Ascending aorta (tissue), 2 donors: ENCODE measurements around the gene SPTLC2. TPM values are rescaled to one million over a fixed set of nuclear protein-coding genes. Genes with fewer than 3 reads are reported as not detected.
"Not testable (repeated sequence)": the region's sequence is repeated elsewhere in the genome, so short reads cannot be mapped to it uniquely, and the experiment has no call there.

ENCODE experiments used
- DNase-seq, 2 donors: peaks; one replicate each; pipeline ENCODE4 v3.0.0-alpha.2; 2019; ENCODE audit warnings: low spot score in 2 of 2
- H3K27ac ChIP-seq, 2 donors: fragments of 200-600 bp; sonication (generic); one replicate each; pipeline ENCODE4 v1.5.1; 2016 to 2017; ENCODE audit warnings: mild to moderate bottlenecking in 1 of 2
- H3K27me3 ChIP-seq: fragments of 200-600 bp; sonication (generic); one replicate; pipeline ENCODE4 v1.5.1; 2017
- H3K36me3 ChIP-seq, 2 donors: fragments of 200-600 bp; sonication (generic); one replicate each; pipeline ENCODE4 v1.5.1; 2016
- H3K4me1 ChIP-seq, 2 donors: fragments of 200-600 bp; sonication (generic); one replicate each; pipeline ENCODE4 v1.5.1; 2016 to 2017; ENCODE audit warnings: mild to moderate bottlenecking in 1 of 2
- H3K4me3 ChIP-seq, 2 donors: fragments of 200-600 bp; sonication (generic); one replicate each; pipeline ENCODE4 v1.5.1; 2016 to 2017; ENCODE audit warnings: mild to moderate bottlenecking in 1 of 2
- H3K9me3 ChIP-seq, 2 donors: fragments of 200-600 bp; sonication (generic); one replicate each; pipeline ENCODE4 v1.5.1; 2016
- intact Hi-C: fragments of 100-400 bp; cut with DNase I; formaldehyde crosslinking; loops from one replicate; pipeline ENCODE4 v1.15.1; 2023
- total RNA-seq: library from RNA; depleted of rRNA; stranded (reverse); fragments of >200 nt; gene quantifications from one replicate; pipeline ENCODE4 v1.1.0, GENCODE V29; 2016
- TF ChIP-seq, protein P1 (sequence below), 3 experiments: fragments of 200-600 bp in 2 of 3; fragments of 450-650 bp in 1 of 3; sonication (generic) in 2 of 3; IDR thresholded peaks; one replicate each; pipeline ENCODE4 v1.5.1; 2016 to 2019; ENCODE audit warnings: antibody characterized with exemption in 3 of 3, mild to moderate bottlenecking in 1 of 3, moderate library complexity in 1 of 3

SPTLC2 gene
- total RNA-seq, 1 donor from 2014 or later, result 25.7 TPM

DNA sequence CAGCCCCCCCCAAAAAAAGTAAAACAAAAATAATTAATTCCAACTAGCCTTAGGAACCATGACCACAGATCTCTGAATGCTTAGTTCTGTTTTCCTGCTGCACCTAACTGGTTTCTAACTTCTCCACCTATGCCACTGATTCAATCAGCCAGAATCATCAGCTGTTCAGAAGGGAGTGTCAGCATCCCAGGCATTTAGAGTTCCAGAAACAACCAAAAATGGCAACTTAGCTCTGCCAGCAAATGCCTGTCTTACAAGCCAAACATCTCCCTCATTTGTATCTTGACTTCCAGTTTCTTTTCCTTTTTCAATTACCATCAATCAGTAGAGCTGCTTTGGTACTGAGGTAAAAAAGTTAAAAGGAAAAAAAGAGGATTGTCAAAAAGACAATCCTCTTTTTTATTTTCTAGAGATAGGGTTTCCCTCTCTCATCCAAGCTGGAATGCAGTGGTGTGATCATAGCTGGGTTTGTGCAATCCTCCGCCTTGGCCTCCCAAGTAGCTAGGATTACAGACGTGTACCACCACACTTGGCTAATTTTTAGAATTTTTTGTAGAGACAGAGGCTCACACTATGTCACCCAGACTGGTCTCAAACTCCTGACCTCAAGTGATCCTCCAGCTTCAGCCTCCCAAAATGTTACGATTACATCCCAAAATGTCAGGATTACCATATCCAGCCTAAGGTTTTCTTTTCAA lies 72.7 kb downstream of the SPTLC2 start:
- DNase-seq, result no peak
- Histone ChIP-seq H3K9me3 (no peaks in the 10 kb centered on the region), H3K27ac (peak overlapping the region in 1 of 2 donors; percentile 70), H3K4me1 (peaks cover 5 to 20% of the 10 kb centered on the region in 2 donors), H3K27me3 (no peaks in the 10 kb centered on the region), H3K4me3 (no peak overlapping the region), H3K36me3 (peaks cover 11 to 24% of the 10 kb centered on the region in 2 donors)
- TF ChIP-seq, protein P1, sequence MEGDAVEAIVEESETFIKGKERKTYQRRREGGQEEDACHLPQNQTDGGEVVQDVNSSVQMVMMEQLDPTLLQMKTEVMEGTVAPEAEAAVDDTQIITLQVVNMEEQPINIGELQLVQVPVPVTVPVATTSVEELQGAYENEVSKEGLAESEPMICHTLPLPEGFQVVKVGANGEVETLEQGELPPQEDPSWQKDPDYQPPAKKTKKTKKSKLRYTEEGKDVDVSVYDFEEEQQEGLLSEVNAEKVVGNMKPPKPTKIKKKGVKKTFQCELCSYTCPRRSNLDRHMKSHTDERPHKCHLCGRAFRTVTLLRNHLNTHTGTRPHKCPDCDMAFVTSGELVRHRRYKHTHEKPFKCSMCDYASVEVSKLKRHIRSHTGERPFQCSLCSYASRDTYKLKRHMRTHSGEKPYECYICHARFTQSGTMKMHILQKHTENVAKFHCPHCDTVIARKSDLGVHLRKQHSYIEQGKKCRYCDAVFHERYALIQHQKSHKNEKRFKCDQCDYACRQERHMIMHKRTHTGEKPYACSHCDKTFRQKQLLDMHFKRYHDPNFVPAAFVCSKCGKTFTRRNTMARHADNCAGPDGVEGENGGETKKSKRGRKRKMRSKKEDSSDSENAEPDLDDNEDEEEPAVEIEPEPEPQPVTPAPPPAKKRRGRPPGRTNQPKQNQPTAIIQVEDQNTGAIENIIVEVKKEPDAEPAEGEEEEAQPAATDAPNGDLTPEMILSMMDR (IDR thresholded peaks at IDR 0.05), result no peak
- intact Hi-C loops, result no loop called here

DNA sequence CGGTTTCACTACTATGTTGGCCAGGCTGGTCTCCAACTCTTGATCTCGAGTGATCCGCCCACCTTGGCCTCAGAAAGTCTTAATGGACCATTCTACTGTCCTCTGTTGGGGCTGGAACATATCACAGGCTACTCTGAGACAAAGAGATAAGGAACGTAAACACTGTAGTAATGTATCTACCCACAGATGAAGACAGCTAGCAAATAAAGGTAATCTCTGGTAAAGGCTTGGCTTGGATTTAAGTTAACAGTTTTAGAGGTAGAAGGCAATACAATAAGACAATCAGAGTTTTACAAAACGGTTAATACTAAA lies 73.2 kb downstream of the SPTLC2 start:
- no peak for DNase-seq
- TF ChIP-seq, protein P1 (IDR thresholded peaks at IDR 0.05), result no peak
- no peaks in the 10 kb centered on the region for H3K27me3 ChIP-seq
- no peaks in the 10 kb centered on the region for H3K9me3 ChIP-seq
- H3K36me3 ChIP-seq, result peaks cover 5 to 19% of the 10 kb centered on the region in 2 donors
- peaks cover 5 to 20% of the 10 kb centered on the region in 2 donors for H3K4me1 ChIP-seq
- intact Hi-C loops, result no loop called here
- H3K27ac ChIP-seq, result peak overlapping the region; percentile 70 to 75
- H3K4me3 ChIP-seq, result no peak overlapping the region

DNA sequence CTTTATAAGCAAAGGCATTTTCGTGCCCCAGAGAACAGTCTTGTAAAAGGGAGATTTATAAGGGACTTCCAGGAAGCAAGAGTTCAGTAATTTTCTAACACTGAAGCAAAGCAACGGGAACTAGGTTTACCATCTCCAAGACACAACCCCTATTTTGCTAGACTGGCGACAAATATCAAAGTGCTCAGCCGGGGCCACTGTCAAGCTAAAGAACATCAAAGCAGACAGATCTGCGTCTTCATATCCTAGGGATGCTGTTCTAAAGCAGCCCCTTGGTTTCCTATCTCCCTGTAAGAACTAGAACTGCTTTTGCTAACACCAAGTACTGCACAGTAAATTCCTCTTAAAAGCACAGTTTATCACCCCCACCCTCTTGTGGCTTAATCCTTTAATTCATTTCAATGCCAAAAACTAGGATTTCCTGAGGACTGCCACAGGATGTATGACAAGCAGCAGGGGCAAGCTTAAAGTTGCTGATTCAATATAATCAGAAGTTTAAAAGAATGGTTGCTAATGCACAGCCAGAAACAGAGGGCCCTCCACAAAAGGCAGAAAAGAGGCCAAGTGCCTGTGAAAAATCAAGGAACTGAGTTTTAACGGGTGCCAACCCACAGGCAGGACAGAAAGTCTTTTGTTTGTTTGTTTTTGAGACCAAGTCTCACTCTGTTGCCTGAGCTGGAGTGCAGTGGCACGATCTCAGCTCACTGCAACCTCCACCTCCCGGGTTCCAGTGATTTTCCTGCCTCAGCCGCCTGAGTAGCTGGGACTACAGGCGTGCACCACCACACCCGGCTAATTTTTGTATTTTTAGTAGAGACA lies 73.8 kb downstream of the SPTLC2 start:
- Histone ChIP-seq H3K27ac (peak overlapping the region; percentile 70 to 75), H3K4me1 (peaks cover 5 to 20% of the 10 kb centered on the region in 2 donors), H3K4me3 (no peak overlapping the region), H3K36me3 (peaks cover 5 to 19% of the 10 kb centered on the region in 2 donors), H3K9me3 (no peaks in the 10 kb centered on the region), H3K27me3 (no peaks in the 10 kb centered on the region)
- TF ChIP-seq, protein P1 (IDR thresholded peaks at IDR 0.05), result no peak
- no peak for DNase-seq
- intact Hi-C loops, result no loop called here

DNA sequence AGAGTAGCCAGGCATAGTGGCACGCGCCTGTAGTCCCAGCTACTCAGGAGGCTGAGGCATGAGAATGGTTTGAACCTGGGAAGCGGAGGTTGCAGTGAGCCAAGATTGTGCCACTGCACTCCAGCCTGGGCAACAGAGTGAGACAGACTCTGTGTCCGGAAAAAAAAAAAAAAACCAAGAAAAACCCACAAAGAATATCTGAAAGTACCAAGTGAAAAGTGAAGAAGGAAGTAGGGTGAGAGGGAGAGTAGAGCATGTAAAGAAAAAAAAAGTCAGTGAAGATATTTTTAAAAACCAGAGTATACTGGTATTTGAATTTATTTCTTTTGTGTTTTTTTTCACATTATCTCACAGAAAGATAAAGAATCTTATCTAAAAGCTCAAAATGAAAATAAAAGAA lies 74.5 kb downstream of the SPTLC2 start:
- TF ChIP-seq, protein P1 (IDR thresholded peaks at IDR 0.05), result no peak
- DNase-seq, result no peak
- intact Hi-C loops, result no loop called here
- Histone ChIP-seq H3K27ac (peak overlapping the region; percentile 70 to 75), H3K4me3 (no peak overlapping the region), H3K36me3 (peaks cover 5 to 13% of the 10 kb centered on the region in 2 donors), H3K4me1 (peaks cover 5 to 20% of the 10 kb centered on the region in 2 donors), H3K9me3 (no peaks in the 10 kb centered on the region), H3K27me3 (no peaks in the 10 kb centered on the region)

DNA sequence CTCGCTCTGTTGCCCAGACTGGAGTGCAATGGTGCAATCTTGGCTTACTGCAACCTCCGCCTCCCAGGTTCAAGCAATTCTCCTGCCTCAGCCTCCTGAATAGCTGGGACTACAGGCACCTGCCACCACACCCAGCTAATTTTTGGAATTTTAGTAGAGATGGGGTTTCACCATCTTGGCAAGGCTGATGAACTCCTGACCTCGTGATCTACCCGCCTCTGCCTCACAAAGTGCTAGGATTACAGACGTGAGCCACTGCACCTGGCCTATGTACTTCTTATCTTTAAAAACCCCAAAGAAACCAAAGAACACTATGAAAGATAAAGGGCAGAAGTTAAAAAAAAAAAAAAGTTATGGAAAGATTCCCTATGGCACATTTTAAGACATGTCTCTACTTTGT lies 79.5 kb downstream of the SPTLC2 start:
- H3K4me3 ChIP-seq, H3K36me3 ChIP-seq, DNase-seq, H3K9me3 ChIP-seq, H3K27me3 ChIP-seq, H3K4me1 ChIP-seq, H3K27ac ChIP-seq, intact Hi-C loops: not testable (repeated sequence)

DNA sequence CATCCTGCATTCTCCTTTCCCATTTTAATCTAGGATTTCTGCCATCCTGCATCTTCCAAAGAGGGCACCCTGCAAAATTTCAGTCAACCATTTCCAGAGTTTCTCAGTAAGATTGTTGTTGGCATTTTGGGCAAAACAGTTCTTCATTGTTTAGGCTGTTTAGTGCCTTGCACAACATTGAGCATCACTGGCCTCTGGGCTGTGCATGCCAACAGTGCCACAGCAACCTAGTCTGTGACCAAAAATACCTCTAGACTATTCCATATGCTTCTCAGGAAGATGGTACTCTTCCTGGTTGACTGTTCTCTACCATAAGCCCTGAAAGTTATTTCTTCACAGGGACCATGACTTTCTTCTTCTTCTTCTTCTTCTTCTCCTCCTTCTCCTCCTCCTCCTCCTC lies 85.4 kb downstream of the SPTLC2 start:
- no peaks in the 10 kb centered on the region for H3K9me3 ChIP-seq
- intact Hi-C loops, result no loop called here
- peaks cover 0 to 3% of the 10 kb centered on the region in 2 donors for H3K36me3 ChIP-seq
- H3K4me3 ChIP-seq, result no peak overlapping the region
- H3K27me3 ChIP-seq, result no peaks in the 10 kb centered on the region
- no peaks in the 10 kb centered on the region for H3K4me1 ChIP-seq
- TF ChIP-seq, protein P1 (IDR thresholded peaks at IDR 0.05), result no peak
- DNase-seq, result no peak
- no peak overlapping the region for H3K27ac ChIP-seq
